Nephron (organoid): Measurements from ENCODE around the gene FOXF1.

ENCODE experiments used
- H3K27ac Mint-ChIP-seq, 3 experiments: 2 replicates each; pipeline ENCODE4 v1.8.0; 2020; ENCODE audit warnings: mixed read lengths in 3 of 3, mild to moderate bottlenecking in 2 of 3, moderate library complexity in 1 of 3
- H3K27me3 Mint-ChIP-seq: 2 replicates; pipeline ENCODE4 v1.8.0; 2021; ENCODE audit warnings: low read depth, mild to moderate bottlenecking, moderate library complexity, mixed read lengths
- H3K36me3 Mint-ChIP-seq: 2 replicates; pipeline ENCODE4 v1.8.0; 2020; ENCODE audit warnings: low read depth, mixed read lengths
- H3K4me1 Mint-ChIP-seq: 2 replicates; pipeline ENCODE4 v1.8.0; 2020; ENCODE audit warnings: mixed read lengths
- H3K4me3 Mint-ChIP-seq, 3 experiments: 2 replicates each; pipeline ENCODE4 v1.8.0; 2020; ENCODE audit warnings: mild to moderate bottlenecking in 3 of 3, mixed read lengths in 3 of 3, moderate library complexity in 2 of 3
- H3K9me3 Mint-ChIP-seq: 2 replicates; pipeline ENCODE4 v1.8.0; 2020; ENCODE audit warnings: mixed read lengths
- TF ChIP-seq, protein P1 (sequence below), 3 experiments: fragments of 200-600 bp; sonication (generic); IDR thresholded peaks; one replicate each; pipeline ENCODE4 v1.5.0; 2021; ENCODE audit warnings: antibody characterized with exemption in 3 of 3; ENCODE audit not compliant: unreplicated experiment in 3 of 3

The FOXF1 gene

DNA sequence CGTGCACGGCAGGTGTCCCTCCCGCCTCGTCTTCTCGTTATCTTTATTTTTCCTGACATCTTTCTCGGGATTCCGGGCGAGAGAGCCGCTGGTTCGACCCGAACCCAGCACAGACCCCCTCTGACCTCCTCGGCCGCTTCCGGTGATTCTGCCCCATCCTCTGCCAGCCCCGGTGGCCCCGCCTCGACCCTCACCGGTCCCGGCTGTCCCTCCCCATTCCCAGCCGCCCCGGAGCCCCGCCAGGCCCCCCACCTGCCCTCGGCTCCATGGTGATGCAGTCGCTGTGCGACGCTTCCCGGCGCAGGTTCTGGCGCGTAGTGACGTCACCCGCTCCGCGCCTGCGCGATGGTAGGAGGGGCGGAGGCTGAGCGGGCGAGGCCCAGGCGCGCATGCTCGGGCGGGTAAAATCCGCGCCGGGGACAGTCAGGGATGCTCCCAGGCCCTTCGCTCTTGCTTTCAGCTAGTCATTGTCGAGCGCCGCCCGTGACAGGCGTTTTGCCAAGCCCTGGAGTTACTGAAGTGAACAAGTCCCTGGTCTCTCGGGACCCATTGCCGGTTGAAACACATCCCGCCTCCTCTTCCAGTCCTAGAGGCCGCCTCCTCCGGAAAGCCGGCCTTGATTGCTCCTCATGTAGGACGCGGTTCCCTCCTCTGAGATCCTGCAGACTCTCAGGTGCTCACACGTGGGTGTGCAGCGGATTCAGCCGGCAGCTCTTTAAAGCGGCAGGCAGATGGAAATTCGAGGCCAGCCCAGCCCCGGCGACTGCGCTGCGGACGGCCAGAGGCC, 44.8 kb downstream of the FOXF1 start, which contains the start of gene MTHFSD:
Gene MTHFSD (minus strand): TSS at position 319 of the 787 bp plus-strand sequence. CDS start 51 bp downstream, at position 268.
- peak within 1 kb of the TSS; percentile 83 to 87 (median 85) for H3K4me3 Mint-ChIP-seq
- H3K4me1 Mint-ChIP-seq, result peaks cover 7% of the 10 kb centered on the region
- peaks cover 48% of the 10 kb centered on the region for H3K27me3 Mint-ChIP-seq
- TF ChIP-seq, protein P1, sequence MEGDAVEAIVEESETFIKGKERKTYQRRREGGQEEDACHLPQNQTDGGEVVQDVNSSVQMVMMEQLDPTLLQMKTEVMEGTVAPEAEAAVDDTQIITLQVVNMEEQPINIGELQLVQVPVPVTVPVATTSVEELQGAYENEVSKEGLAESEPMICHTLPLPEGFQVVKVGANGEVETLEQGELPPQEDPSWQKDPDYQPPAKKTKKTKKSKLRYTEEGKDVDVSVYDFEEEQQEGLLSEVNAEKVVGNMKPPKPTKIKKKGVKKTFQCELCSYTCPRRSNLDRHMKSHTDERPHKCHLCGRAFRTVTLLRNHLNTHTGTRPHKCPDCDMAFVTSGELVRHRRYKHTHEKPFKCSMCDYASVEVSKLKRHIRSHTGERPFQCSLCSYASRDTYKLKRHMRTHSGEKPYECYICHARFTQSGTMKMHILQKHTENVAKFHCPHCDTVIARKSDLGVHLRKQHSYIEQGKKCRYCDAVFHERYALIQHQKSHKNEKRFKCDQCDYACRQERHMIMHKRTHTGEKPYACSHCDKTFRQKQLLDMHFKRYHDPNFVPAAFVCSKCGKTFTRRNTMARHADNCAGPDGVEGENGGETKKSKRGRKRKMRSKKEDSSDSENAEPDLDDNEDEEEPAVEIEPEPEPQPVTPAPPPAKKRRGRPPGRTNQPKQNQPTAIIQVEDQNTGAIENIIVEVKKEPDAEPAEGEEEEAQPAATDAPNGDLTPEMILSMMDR (IDR thresholded peaks at IDR 0.05; ENCODE audit: unreplicated experiment in 3 of 3), result no peak
- H3K9me3 Mint-ChIP-seq, result peaks cover 3% of the 10 kb centered on the region
- H3K36me3 Mint-ChIP-seq, result no peaks in the 10 kb centered on the region
- peak within 1 kb of the TSS in 2 of 3 experiments; percentile 44 to 82 for H3K27ac Mint-ChIP-seq

GRCh38 chr16:86555704-86556075, 45.4 kb downstream of the FOXF1 start:
- Mint-ChIP-seq H3K36me3 (no peaks in the 10 kb centered on the region), H3K4me1 (peaks cover 7% of the 10 kb centered on the region), H3K27ac (peak overlapping the region in 1 of 3 experiments; percentile 44), H3K27me3 (peaks cover 44% of the 10 kb centered on the region), H3K4me3 (peak overlapping the region; percentile 83 to 87 (median 85)), H3K9me3 (peaks cover 3% of the 10 kb centered on the region)
- TF ChIP-seq, protein P1 (IDR thresholded peaks at IDR 0.05; ENCODE audit: unreplicated experiment in 3 of 3), result no peak

DNA sequence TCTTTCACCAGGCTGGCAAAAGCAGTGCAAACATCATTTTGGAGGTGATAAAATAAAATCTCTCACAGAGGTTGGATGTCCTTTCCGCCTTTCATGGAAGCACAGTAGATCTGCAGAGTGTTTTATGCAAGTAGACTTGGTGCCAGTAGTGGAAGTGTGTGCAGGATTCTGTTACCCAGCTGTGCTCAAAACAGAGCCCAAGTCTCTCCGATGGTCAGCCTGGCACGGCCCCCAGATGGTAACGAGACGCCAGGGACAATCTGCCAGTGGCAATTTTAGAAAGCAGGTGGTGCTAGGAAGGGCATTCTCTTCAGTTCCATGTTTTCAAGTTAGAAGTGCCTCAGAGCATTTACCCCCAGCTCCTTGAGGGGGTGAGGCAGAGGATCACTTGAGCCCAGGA, 46.2 kb downstream of the FOXF1 start:
- TF ChIP-seq, protein P1 (IDR thresholded peaks at IDR 0.05; ENCODE audit: unreplicated experiment in 3 of 3), result no peak
- H3K4me3 Mint-ChIP-seq, result peak overlapping the region; percentile 13 to 83 (median 73)
- peaks cover 3% of the 10 kb centered on the region for H3K9me3 Mint-ChIP-seq
- peaks cover 7% of the 10 kb centered on the region for H3K4me1 Mint-ChIP-seq
- peak overlapping the region in 1 of 3 experiments; percentile 37 for H3K27ac Mint-ChIP-seq
- H3K27me3 Mint-ChIP-seq, result peaks cover 46% of the 10 kb centered on the region
- H3K36me3 Mint-ChIP-seq, result no peaks in the 10 kb centered on the region

- H3K27ac Mint-ChIP-seq, result no peak overlapping the region
- H3K36me3 Mint-ChIP-seq, result no peaks in the 10 kb centered on the region
- H3K4me1 Mint-ChIP-seq, result peaks cover 2% of the 10 kb centered on the region
- peaks cover 42% of the 10 kb centered on the region for H3K27me3 Mint-ChIP-seq
- H3K9me3 Mint-ChIP-seq, result peaks cover 3% of the 10 kb centered on the region
- TF ChIP-seq, protein P1 (IDR thresholded peaks at IDR 0.05; ENCODE audit: unreplicated experiment in 3 of 3), result no peak
- H3K4me3 Mint-ChIP-seq, result peak overlapping the region in 1 of 3 experiments; percentile 8
Observed at GRCh38 chr16:86557587-86557986, 47.3 kb downstream of the FOXF1 start.

DNA sequence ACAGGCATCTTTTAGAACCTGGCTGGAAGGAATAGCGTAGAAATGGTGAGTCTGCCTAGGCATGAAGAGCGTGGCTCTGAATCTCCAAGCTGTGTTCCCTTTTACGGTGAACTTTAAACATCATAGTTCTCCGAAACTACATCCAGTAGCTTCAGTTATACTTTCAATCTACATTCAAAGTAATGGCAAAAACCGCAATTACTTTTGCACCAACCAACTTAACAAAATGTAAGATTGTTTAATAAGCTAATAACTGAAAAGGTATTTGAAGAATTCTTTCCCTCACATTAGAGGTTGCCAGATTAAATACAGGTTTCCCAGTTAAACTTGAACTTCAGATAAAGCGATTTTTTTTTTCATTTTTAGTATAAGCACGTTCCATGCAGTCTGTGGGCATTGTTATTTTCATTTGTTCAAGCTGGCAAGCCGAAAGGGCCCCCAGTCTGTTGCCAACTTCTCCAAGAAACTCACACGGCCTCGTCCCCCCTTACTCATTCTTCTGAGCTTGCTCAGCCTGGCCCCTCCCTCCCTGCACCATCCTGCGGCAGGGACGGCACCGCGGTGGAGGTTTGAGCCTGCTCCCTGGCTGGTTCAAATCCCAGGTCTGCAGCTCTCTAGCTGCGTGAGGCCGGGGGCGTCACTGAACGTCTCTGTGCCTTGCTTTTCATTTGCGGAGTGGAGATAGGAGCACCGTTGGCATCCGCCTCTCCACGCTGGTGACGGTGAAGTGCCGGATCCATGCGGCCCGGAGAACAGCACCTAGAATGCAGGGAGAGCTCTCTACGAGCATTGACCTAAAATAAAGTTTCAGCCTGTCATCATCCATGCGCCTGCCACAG, 48.2 kb downstream of the FOXF1 start:
- H3K36me3 Mint-ChIP-seq, result no peaks in the 10 kb centered on the region
- peaks cover 3% of the 10 kb centered on the region for H3K9me3 Mint-ChIP-seq
- no peak overlapping the region for H3K27ac Mint-ChIP-seq
- peaks cover 7% of the 10 kb centered on the region for H3K4me1 Mint-ChIP-seq
- TF ChIP-seq, protein P1 (IDR thresholded peaks at IDR 0.05; ENCODE audit: unreplicated experiment in 3 of 3), result no peak
- peaks cover 46% of the 10 kb centered on the region for H3K27me3 Mint-ChIP-seq
- no peak overlapping the region for H3K4me3 Mint-ChIP-seq
